ENCODE data around the gene TMEM219. TPM values are rescaled to one million over a fixed set of nuclear protein-coding genes. Genes with fewer than 3 reads are reported as not detected.

The TMEM219 gene
- total and polyA plus RNA-seq, 2 of the 8 experiments (the other 6 are each of a cell fraction or from before 2014, with no cell fraction given): 60.2 to 116 TPM

DNA sequence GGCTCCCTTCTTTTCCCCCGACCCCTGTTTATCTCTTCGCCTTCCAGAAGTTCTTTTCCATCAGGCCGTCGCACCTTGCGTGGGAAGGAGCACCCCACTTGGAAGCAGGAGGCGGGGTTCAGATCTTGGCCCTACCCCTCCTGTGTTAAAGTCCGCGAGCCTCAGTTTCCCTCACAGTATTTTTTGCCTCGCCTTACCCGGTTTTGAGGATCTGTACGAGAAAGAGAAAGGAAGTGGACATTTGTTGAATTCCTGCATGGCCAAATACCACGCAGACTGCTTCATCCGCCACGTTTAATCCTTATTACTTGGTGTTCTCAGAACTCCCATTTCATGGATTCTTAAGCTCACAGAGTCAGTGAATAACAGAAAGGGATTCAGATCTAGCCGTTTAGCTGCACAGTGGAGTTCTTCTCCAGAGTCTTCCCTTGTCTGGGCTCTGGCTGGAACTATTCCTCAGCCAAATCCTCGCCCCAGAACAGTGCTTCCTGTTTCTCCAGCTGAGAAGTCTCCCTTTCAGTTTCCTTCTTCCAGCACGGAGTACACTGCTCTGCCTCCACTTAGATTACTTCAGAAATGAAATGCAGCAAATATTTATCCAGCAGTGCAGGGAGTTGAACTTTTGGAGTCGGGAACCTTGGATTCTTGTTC is 590 bp downstream of the TMEM219 start:
- Histone ChIP-seq H2BK15ac (ENCODE audit: low read length) (no peak overlapping the region), H3K27ac (ENCODE audit: low read depth, low read length) (no peak overlapping the region), H4K5ac (ENCODE audit: insufficient read length, low read depth, low read length) (no peak overlapping the region), H3K4me1 (replicated peaks in 1 of 4; ENCODE audit: control insufficient read depth in 3 of 4, insufficient read depth in 4 of 4, low read length in 3 of 4) (peaks cover 0 to 5% (median 3%) of the 10 kb centered on the region in 4 experiments; a peak in 5 of 7 replicates), H3K23ac (ENCODE audit: insufficient read length) (no peak overlapping the region), H2AFZ (ENCODE audit: low read length) (peak overlapping the region; percentile 39; the same call in 1 of the 2 replicates), H3K79me1 (ENCODE audit: low read depth, low read length) (no peaks in the 10 kb centered on the region), H3K4me2 (ENCODE audit: insufficient read depth in 1 of 2, low read depth in 2 of 2, low read length in 2 of 2) (peak overlapping the region; percentile 87 to 93), H3K23me2 (ENCODE audit: low read depth, low read length) (peaks cover 12% of the 10 kb centered on the region), H3K4ac (replicated peaks; ENCODE audit: insufficient read length, low read depth, low read length) (peak overlapping the region; percentile 2), H3K18ac (ENCODE audit: extremely low read depth, low read length) (0 out of 2 replicates have a peak overlapping the region, but pooled peaks have one; percentile 19), H3K4me3 (ENCODE audit: extremely low read depth in 1 of 4, insufficient read depth in 2 of 4, low read depth in 3 of 4, low read length in 4 of 4) (peak overlapping the region; percentile 51 to 81 (median 72)), H2BK20ac (ENCODE audit: low read length) (no peak overlapping the region), H3K27me3 (replicated peaks in 1 of 4; ENCODE audit: control insufficient read depth in 3 of 4, extremely low read depth in 1 of 4, insufficient read depth in 3 of 4, low read length in 3 of 4) (peaks cover 0 to 2% (median 0%) of the 10 kb centered on the region in 4 experiments; a peak in 1 of 7 replicates), H3K79me2 (ENCODE audit: control insufficient read depth in 1 of 2, insufficient read depth in 2 of 2, low read length in 2 of 2) (no peaks in the 10 kb centered on the region), H3K36me3 (ENCODE audit: control insufficient read depth in 2 of 4, insufficient read depth in 4 of 4, low read length in 3 of 4) (peaks cover 0 to 4% (median 0%) of the 10 kb centered on the region in 4 experiments; a peak in 1 of 8 replicates), H3K14ac (ENCODE audit: insufficient read length) (no peak overlapping the region), H3K9ac (replicated peaks in 1 of 4; ENCODE audit: extremely low read depth in 1 of 4, low read depth in 3 of 4, low read length in 3 of 4) (peak overlapping the region in 2 of 4 experiments; percentile 66 to 74; a peak in 4 of 7 replicates), H4K20me1 (replicated peaks in 1 of 2; ENCODE audit: control insufficient read depth in 1 of 2, insufficient read depth in 2 of 2, low read length in 2 of 2) (no peaks in the 10 kb centered on the region), H3K9me3 (ENCODE audit: insufficient read depth in 2 of 2, low read depth in 1 of 2, low read length in 1 of 2) (no peaks in the 10 kb centered on the region), H3K56ac (replicated peaks; ENCODE audit: insufficient read length, low read depth, low read length) (peak overlapping the region; percentile 3), H4K91ac (replicated peaks; ENCODE audit: insufficient read length, low read length) (peak overlapping the region; percentile 30), H2AK5ac (ENCODE audit: low read depth, low read length) (no peak overlapping the region), H2BK120ac (replicated peaks; ENCODE audit: low read depth, low read length) (no peak overlapping the region), H2BK12ac (ENCODE audit: low read depth, low read length) (no peak overlapping the region), H2BK5ac (ENCODE audit: low read depth, low read length) (peak overlapping the region; percentile 35; the same call in 1 of the 2 replicates), H4K8ac (ENCODE audit: extremely low read depth, insufficient read depth, low read length) (peak overlapping the region; percentile 7; the same call in 1 of the 2 replicates)
- DNase-seq (ENCODE audit: low read depth in 1 of 2, low spot score in 2 of 2) (no peak), FAIRE-seq (no peak)
- ChIA-PET CTCF (ENCODE audit: partially characterized antibody) (interaction anchor here (0.5 to 2.5 kb wide), 10 partner anchors 10 to 649 kb away, joined by 3 to 16 read pairs (median 5); partner anchors contain the start of gene KCTD13), POLR2A (ENCODE audit: partially characterized antibody) (interaction anchor here (0.9 to 3.6 kb wide), 9 partner anchors 10 to 261 kb away, joined by 3 to 33 read pairs (median 4); partner anchors contain the start of genes KCTD13, MAZ, TAOK2 and TBX6)
- WGBS, 2 experiments (ENCODE audit: extremely low coverage in 1 of 2, insufficient coverage in 1 of 2, insufficient read length in 1 of 2, insufficient replicate concordance in 2 of 2, low coverage in 1 of 2, low lambda C conversion rate in 2 of 2, missing lambda C conversion rate in 1 of 2): 33% methylated on average over 18 of the region's 18 CpGs; no CpG with 5 or more reads in 1 of the 2 experiments
- no peak for TF ChIP-seq EZH2 (IDR thresholded peaks at IDR 0.05; ENCODE audit: low read depth, low read length, severe bottlenecking)
- no peak for TF ChIP-seq BRCA1 (IDR thresholded peaks at IDR 0.05; ENCODE audit: low read depth, low read length)
- TF ChIP-seq POLR2A (IDR thresholded peaks at IDR 0.05; ENCODE audit: control extremely low read depth in 1 of 2, low read depth in 2 of 2, low read length in 2 of 2): no peak
- TF ChIP-seq RFX5 (IDR thresholded peaks at IDR 0.05; ENCODE audit: borderline replicate concordance, low read depth, low read length): no peak
- no peak for TF ChIP-seq GTF2F1 (IDR thresholded peaks at IDR 0.05; ENCODE audit: borderline replicate concordance, low read depth, low read length)
- TF ChIP-seq KDM5A (IDR thresholded peaks at IDR 0.05; ENCODE audit: low read length): no peak
- no peak for TF ChIP-seq RXRA (IDR thresholded peaks at IDR 0.05; ENCODE audit: insufficient read depth, low read depth, low read length)
- no peak for TF ChIP-seq RNF2 (IDR thresholded peaks at IDR 0.05; ENCODE audit: borderline replicate concordance, low read depth, low read length, missing control alignments, poor library complexity, severe bottlenecking)
- TF ChIP-seq SP4 (IDR thresholded peaks at IDR 0.05; ENCODE audit: low read length): no peak
- no peak for TF ChIP-seq TCF12 (IDR thresholded peaks at IDR 0.05; ENCODE audit: low read depth, low read length)
- TF ChIP-seq, protein P1, sequence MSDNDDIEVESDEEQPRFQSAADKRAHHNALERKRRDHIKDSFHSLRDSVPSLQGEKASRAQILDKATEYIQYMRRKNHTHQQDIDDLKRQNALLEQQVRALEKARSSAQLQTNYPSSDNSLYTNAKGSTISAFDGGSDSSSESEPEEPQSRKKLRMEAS (IDR thresholded peaks at IDR 0.05): no peak
- TF ChIP-seq FOSL1 (IDR thresholded peaks at IDR 0.05; ENCODE audit: insufficient read depth, low read depth, low read length): no peak

Measured in H1 (cell line).